ENCODE measurements around the gene CCT6B. TPM values are rescaled to one million over a fixed set of nuclear protein-coding genes. Genes with fewer than 3 reads are reported as not detected.

Gene CCT6B
- polyA plus RNA-seq, 3 donors: 0.95 to 1.8 (median 1.4) TPM

DNA sequence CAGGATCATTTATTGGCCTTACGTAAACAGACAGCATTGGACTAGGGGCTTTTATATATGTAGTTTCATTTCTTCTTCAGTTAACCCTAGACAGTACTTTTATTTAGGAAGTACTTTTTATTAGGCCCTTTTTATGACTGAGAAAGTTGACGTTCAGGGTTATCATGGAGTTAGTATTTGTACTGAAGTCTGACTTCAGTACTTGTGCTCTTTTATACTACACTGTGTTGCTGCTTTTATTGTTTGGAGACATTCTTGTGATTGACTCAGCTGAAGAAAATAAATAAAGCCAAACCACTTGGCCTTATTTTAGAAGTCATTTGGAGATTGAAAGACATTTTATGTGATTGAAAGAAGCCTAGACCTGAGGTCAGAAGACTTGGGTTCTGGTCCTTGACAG, 26.0 kb upstream of the CCT6B start:
- H3K4me3 Mint-ChIP-seq: no peak overlapping the region
- intact Hi-C loops (cut with micrococcal nuclease): no loop called here
- peaks cover 29% of the 10 kb centered on the region for H3K79me2 ChIP-seq (ENCODE audit: insufficient read depth, low read length)

DNA sequence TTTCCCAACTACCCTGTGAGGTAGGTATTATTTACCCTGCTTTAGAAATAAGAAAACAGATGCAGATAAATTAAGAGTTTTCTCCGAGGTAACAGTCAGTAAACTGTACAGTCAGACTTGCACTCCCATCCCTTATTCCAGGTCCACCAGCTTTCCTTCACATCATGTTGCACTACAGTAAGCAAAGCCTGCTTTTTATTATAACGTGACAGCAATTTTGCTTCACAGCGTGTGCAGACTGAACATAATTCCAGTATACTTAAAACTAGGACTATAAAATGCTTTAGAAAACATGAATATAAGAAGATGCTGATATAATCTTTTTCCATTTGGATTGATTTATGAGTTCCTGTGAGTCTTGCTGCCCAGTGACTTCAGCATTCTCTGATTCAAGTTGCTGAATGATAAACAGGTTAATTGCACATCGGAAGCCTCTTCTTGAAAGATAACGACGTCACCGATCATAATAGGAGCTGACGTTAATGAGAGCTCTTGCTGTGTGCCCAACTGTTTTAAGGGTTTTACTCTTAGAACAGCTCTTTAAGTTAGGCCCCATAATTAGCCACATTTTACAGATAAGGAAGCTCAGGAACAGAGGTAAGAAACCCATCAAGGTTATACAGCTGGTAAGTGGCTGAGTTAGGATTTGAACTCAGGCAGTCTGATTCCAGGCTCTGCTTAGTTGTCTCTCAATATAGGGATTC, 20.4 kb upstream of the CCT6B start:
- peak overlapping the region in 1 of 2 donors; percentile 94 for H3K27ac ChIP-seq (ENCODE audit: low read depth in 1 of 2, low read length in 2 of 2)
- DNase-seq: no peak
- 6% methylated on average over 5 of the region's 8 CpGs for WGBS (ENCODE audit: insufficient coverage)
- peak overlapping the region; percentile 98 for H3K9ac ChIP-seq (ENCODE audit: insufficient read depth, low read length, poor library complexity, severe bottlenecking)
- H4K20me1 ChIP-seq (ENCODE audit: insufficient read depth, low read length): no peaks in the 10 kb centered on the region
- H3K27me3 ChIP-seq (ENCODE audit: control insufficient read depth in 2 of 2, insufficient read depth in 2 of 2, low read length in 2 of 2): no peaks in the 10 kb centered on the region
- intact Hi-C loops (cut with micrococcal nuclease): loop anchor here in 1 of 2 donors (5.0 kb wide), 1 partner anchor 106 kb away; no protein-coding TSS in a partner anchor
- peaks cover 12 to 40% of the 10 kb centered on the region in 2 donors for H3K36me3 ChIP-seq (replicated peaks in 1 of 2; ENCODE audit: control insufficient read depth in 1 of 2, insufficient read depth in 2 of 2, low read length in 2 of 2)
- peak overlapping the region; percentile 80 for H3K4me2 ChIP-seq (replicated peaks; ENCODE audit: extremely low read depth, low read length, poor library complexity, severe bottlenecking)
- H3K4me1 ChIP-seq (ENCODE audit: control insufficient read depth in 1 of 2, insufficient read depth in 2 of 2, low read length in 2 of 2): peaks cover 16 to 22% of the 10 kb centered on the region in 2 donors
- H3K79me2 ChIP-seq (ENCODE audit: insufficient read depth, low read length): peaks cover 39% of the 10 kb centered on the region
- peak overlapping the region; percentile 87 for H2AFZ ChIP-seq (ENCODE audit: insufficient read depth, low read depth, low read length, poor library complexity, severe bottlenecking)
- peak overlapping the region; percentile 68 to 86 (median 83) for H3K4me3 ChIP-seq (replicated peaks in 1 of 3; ENCODE audit: low read depth in 2 of 3, low read length in 3 of 3)
- Mint-ChIP-seq H3K9me3 (peaks cover 0 to 1% (median 0%) of the 10 kb centered on the region in 7 donors), H3K4me3 (peak overlapping the region; percentile 82 to 90), H3K27ac (peak overlapping the region; percentile 88 to 96 (median 94)), H3K4me1 (peaks cover 29% of the 10 kb centered on the region), H3K36me3 (peaks cover 32 to 37% of the 10 kb centered on the region in 2 donors), H3K27me3 (ENCODE audit: low read depth in 3 of 3) (peaks cover 0 to 4% (median 3%) of the 10 kb centered on the region in 3 donors)
- no peaks in the 10 kb centered on the region for H3K9me3 ChIP-seq (replicated peaks in 1 of 2; ENCODE audit: control insufficient read depth in 1 of 2, insufficient read depth in 1 of 2, low read length in 2 of 2)
- TF ChIP-seq, protein P1, sequence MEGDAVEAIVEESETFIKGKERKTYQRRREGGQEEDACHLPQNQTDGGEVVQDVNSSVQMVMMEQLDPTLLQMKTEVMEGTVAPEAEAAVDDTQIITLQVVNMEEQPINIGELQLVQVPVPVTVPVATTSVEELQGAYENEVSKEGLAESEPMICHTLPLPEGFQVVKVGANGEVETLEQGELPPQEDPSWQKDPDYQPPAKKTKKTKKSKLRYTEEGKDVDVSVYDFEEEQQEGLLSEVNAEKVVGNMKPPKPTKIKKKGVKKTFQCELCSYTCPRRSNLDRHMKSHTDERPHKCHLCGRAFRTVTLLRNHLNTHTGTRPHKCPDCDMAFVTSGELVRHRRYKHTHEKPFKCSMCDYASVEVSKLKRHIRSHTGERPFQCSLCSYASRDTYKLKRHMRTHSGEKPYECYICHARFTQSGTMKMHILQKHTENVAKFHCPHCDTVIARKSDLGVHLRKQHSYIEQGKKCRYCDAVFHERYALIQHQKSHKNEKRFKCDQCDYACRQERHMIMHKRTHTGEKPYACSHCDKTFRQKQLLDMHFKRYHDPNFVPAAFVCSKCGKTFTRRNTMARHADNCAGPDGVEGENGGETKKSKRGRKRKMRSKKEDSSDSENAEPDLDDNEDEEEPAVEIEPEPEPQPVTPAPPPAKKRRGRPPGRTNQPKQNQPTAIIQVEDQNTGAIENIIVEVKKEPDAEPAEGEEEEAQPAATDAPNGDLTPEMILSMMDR (IDR thresholded peaks at IDR 0.05): no peak

More for the DNA sequence above, 26.0 kb upstream of the CCT6B start:
- Histone ChIP-seq H3K27me3 (ENCODE audit: control insufficient read depth in 2 of 2, insufficient read depth in 2 of 2, low read length in 2 of 2) (no peaks in the 10 kb centered on the region), H3K4me1 (ENCODE audit: control insufficient read depth in 1 of 2, insufficient read depth in 2 of 2, low read length in 2 of 2) (peaks cover 20 to 21% of the 10 kb centered on the region in 2 donors), H4K20me1 (ENCODE audit: insufficient read depth, low read length) (no peaks in the 10 kb centered on the region), H3K9ac (ENCODE audit: insufficient read depth, low read length, poor library complexity, severe bottlenecking) (no peak overlapping the region), H3K27ac (ENCODE audit: low read depth in 1 of 2, low read length in 2 of 2) (no peak overlapping the region), H2AFZ (ENCODE audit: insufficient read depth, low read depth, low read length, poor library complexity, severe bottlenecking) (no peak overlapping the region), H3K4me2 (replicated peaks; ENCODE audit: extremely low read depth, low read length, poor library complexity, severe bottlenecking) (no peak overlapping the region), H3K4me3 (replicated peaks in 1 of 3; ENCODE audit: low read depth in 2 of 3, low read length in 3 of 3) (no peak overlapping the region), H3K36me3 (replicated peaks in 1 of 2; ENCODE audit: control insufficient read depth in 1 of 2, insufficient read depth in 2 of 2, low read length in 2 of 2) (peaks cover 19 to 92% of the 10 kb centered on the region in 2 donors), H3K9me3 (replicated peaks in 1 of 2; ENCODE audit: control insufficient read depth in 1 of 2, insufficient read depth in 1 of 2, low read length in 2 of 2) (no peaks in the 10 kb centered on the region)
- Mint-ChIP-seq H3K27ac (peak overlapping the region in 1 of 7 donors; percentile 55), H3K36me3 (peaks cover 59 to 72% of the 10 kb centered on the region in 2 donors), H3K27me3 (ENCODE audit: low read depth in 3 of 3) (peaks cover 0 to 3% (median 0%) of the 10 kb centered on the region in 3 donors), H3K9me3 (peaks cover 0 to 1% (median 0%) of the 10 kb centered on the region in 7 donors), H3K4me1 (peaks cover 53% of the 10 kb centered on the region)
- no CpG with 5 or more reads among the region's 2 CpGs for WGBS (ENCODE audit: insufficient coverage)
- DNase-seq: no peak
- TF ChIP-seq, protein P1 (IDR thresholded peaks at IDR 0.05): no peak

All from CD14-positive monocyte (primary cell).